OCI-LY7 (cell line): Measurements from ENCODE around the gene STAC3. TPM values are rescaled to one million over a fixed set of nuclear protein-coding genes. Genes with fewer than 3 reads are reported as not detected.

Experiments
- BruUV-seq: library from RNA; stranded (reverse); fragments of 400-500 nt; replicated peaks from 2 replicates; lab custom pipeline; 2021; lab: Mats Ljungman, UMichigan
- CTCF ChIA-PET: fragments of 300-600 bp; sonication (Branson Sonifier 250); formaldehyde crosslinking; loops from one replicate; lab custom pipeline; 2022; ENCODE audit warnings: antibody characterized with exemption; ENCODE audit not compliant: unreplicated experiment; lab: Charles Lee
- POLR2A ChIA-PET: fragments of 300-600 bp; sonication (Branson Sonifier 250); formaldehyde crosslinking; loops from one replicate; lab custom pipeline; 2022; ENCODE audit warnings: antibody characterized with exemption; lab: Charles Lee
- DNase-seq: peaks from one replicate; pipeline ENCODE4 v3.0.0-alpha.2; 2015; ENCODE audit warnings: low spot score
- H2AFZ ChIP-seq: fragments of 200-600 bp; sonication (generic), shearing (Covaris generic); 2 replicates; pipeline ENCODE4 v1.6.1; 2014; ENCODE audit warnings: mild to moderate bottlenecking, antibody characterized with exemption, low read length, moderate library complexity
- H3K27ac ChIP-seq: fragments of 200-600 bp; sonication (generic); 2 replicates; pipeline ENCODE4 v1.5.1; 2014; ENCODE audit warnings: mixed run types, low read depth, mild to moderate bottlenecking, moderate library complexity, low read length, inconsistent platforms; ENCODE audit not compliant: poor library complexity, severe bottlenecking
- H3K36me3 ChIP-seq: fragments of 200-600 bp; sonication (generic); 2 replicates; pipeline ENCODE4 v1.6.1; 2014; ENCODE audit warnings: mild to moderate bottlenecking, antibody characterized with exemption, low read length, moderate library complexity, mixed read lengths; ENCODE audit not compliant: insufficient read depth
- H3K4me1 ChIP-seq: fragments of 200-600 bp; sonication (generic); 2 replicates; pipeline ENCODE4 v1.5.1; 2014; ENCODE audit warnings: mild to moderate bottlenecking, low read length; ENCODE audit not compliant: insufficient read depth, poor library complexity, severe bottlenecking
- H3K4me2 ChIP-seq: fragments of 200-600 bp; sonication (generic); 2 replicates; pipeline ENCODE4 v1.6.1; 2014; ENCODE audit warnings: mild to moderate bottlenecking, low read length
- H3K4me3 ChIP-seq: fragments of 200-600 bp; sonication (generic); 2 replicates; pipeline ENCODE4 v1.5.1; 2014; ENCODE audit warnings: mild to moderate bottlenecking, low read depth, low read length; ENCODE audit not compliant: poor library complexity, severe bottlenecking
- H3K79me2 ChIP-seq: fragments of 200-600 bp; sonication (generic); 2 replicates; pipeline ENCODE4 v1.6.1; 2016; ENCODE audit warnings: low read depth, mild to moderate bottlenecking, low read length, moderate library complexity, mixed read lengths; ENCODE audit not compliant: insufficient read depth
- H3K9me2 ChIP-seq: fragments of 200-600 bp; sonication (generic); 2 replicates; pipeline ENCODE4 v1.6.1; 2016; ENCODE audit warnings: mild to moderate bottlenecking, low read length, mixed read lengths; ENCODE audit not compliant: insufficient read depth
- H3K9me3 ChIP-seq: fragments of 200-600 bp; sonication (generic); 2 replicates; pipeline ENCODE4 v1.6.1; 2014; ENCODE audit warnings: mild to moderate bottlenecking, mixed run types, low read length, mixed read lengths
- H4K20me1 ChIP-seq: fragments of 200-600 bp; sonication (generic); 2 replicates; pipeline ENCODE4 v1.6.1; 2014; ENCODE audit warnings: mild to moderate bottlenecking, antibody characterized with exemption, low read length, moderate library complexity, mixed read lengths; ENCODE audit not compliant: insufficient read depth
- EZH2phosphoT487 ChIP-seq: fragments of 200-600 bp; sonication (generic); IDR thresholded peaks from 2 replicates; pipeline ENCODE4 v1.6.1; 2018; ENCODE audit warnings: low read depth, borderline replicate concordance, mild to moderate bottlenecking, mixed run types, antibody characterized with exemption, low read length, moderate library complexity, mixed read lengths
- intact Hi-C: fragments of 100-400 bp; cut with micrococcal nuclease; formaldehyde crosslinking; loops from one replicate; pipeline ENCODE4 v1.10.0; 2022; ENCODE audit not compliant: unreplicated experiment
- total RNA-seq, 2 experiments: library from RNA; depleted of rRNA in 1 of 2; stranded (reverse); fragments of >200 nt in 1 of 2; shearing (Covaris generic) in 1 of 2; gene quantifications; 2 replicates each; pipeline ENCODE4 v1.2.3, GENCODE V29; 2014 to 2022
- TF ChIP-seq, protein P1 (sequence below): fragments of 200-600 bp; sonication (generic); conservative IDR thresholded peaks from 2 replicates; pipeline ENCODE4 v1.5.1; 2014; ENCODE audit warnings: mild to moderate bottlenecking, antibody characterized with exemption, low read length, moderate library complexity, mixed read lengths

The STAC3 gene
- total RNA-seq, 2 experiments from 2014 or later, result 1.4 to 6.8 TPM

- intact Hi-C loops, result no loop called here
- no peak overlapping the region for H2AFZ ChIP-seq
- TF ChIP-seq, protein P1, sequence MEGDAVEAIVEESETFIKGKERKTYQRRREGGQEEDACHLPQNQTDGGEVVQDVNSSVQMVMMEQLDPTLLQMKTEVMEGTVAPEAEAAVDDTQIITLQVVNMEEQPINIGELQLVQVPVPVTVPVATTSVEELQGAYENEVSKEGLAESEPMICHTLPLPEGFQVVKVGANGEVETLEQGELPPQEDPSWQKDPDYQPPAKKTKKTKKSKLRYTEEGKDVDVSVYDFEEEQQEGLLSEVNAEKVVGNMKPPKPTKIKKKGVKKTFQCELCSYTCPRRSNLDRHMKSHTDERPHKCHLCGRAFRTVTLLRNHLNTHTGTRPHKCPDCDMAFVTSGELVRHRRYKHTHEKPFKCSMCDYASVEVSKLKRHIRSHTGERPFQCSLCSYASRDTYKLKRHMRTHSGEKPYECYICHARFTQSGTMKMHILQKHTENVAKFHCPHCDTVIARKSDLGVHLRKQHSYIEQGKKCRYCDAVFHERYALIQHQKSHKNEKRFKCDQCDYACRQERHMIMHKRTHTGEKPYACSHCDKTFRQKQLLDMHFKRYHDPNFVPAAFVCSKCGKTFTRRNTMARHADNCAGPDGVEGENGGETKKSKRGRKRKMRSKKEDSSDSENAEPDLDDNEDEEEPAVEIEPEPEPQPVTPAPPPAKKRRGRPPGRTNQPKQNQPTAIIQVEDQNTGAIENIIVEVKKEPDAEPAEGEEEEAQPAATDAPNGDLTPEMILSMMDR, result no peak
- no peak for TF ChIP-seq EZH2phosphoT487
- ChIA-PET CTCF (no interaction called here), POLR2A (no interaction called here)
- H3K79me2 ChIP-seq, result no peaks in the 10 kb centered on the region
- H3K36me3 ChIP-seq, result no peaks in the 10 kb centered on the region
- H3K4me2 ChIP-seq, result no peak overlapping the region
- no peaks in the 10 kb centered on the region for H3K4me1 ChIP-seq
- no peaks in the 10 kb centered on the region for H3K9me2 ChIP-seq
- DNase-seq, result no peak
- no TSS peak for BruUV-seq
- H4K20me1 ChIP-seq, result no peaks in the 10 kb centered on the region
- H3K4me3 ChIP-seq, result no peak overlapping the region
- no peak overlapping the region for H3K27ac ChIP-seq
- no peaks in the 10 kb centered on the region for H3K9me3 ChIP-seq
Measured at GRCh38 chr12:57195186-57195585, 55.8 kb downstream of the STAC3 start.

- H3K79me2 ChIP-seq, result no peaks in the 10 kb centered on the region
- H3K4me1 ChIP-seq, result no peaks in the 10 kb centered on the region
- H3K9me3 ChIP-seq, result no peaks in the 10 kb centered on the region
- ChIA-PET CTCF (no interaction called here), POLR2A (no interaction called here)
- H3K36me3 ChIP-seq, result no peaks in the 10 kb centered on the region
- H3K27ac ChIP-seq, result no peak overlapping the region
- DNase-seq, result no peak
- H2AFZ ChIP-seq, result no peak overlapping the region
- TF ChIP-seq, protein P1, result no peak
- no peak for TF ChIP-seq EZH2phosphoT487
- H4K20me1 ChIP-seq, result no peaks in the 10 kb centered on the region
- H3K4me3 ChIP-seq, result no peak overlapping the region
- intact Hi-C loops, result no loop called here
- no TSS peak for BruUV-seq
- H3K9me2 ChIP-seq, result no peaks in the 10 kb centered on the region
- H3K4me2 ChIP-seq, result no peak overlapping the region
Measured at GRCh38 chr12:57194253-57194652, 56.7 kb downstream of the STAC3 start.

GRCh38 chr12:57193706-57194245 lies 57.2 kb downstream of the STAC3 start:
- H3K27ac ChIP-seq, result no peak overlapping the region
- POLR2A ChIA-PET, result no interaction called here
- intact Hi-C loops, result no loop called here
- H3K4me1 ChIP-seq, result no peaks in the 10 kb centered on the region
- CTCF ChIA-PET, result no interaction called here
- no peak overlapping the region for H3K4me3 ChIP-seq
- no TSS peak for BruUV-seq
- no peaks in the 10 kb centered on the region for H3K9me3 ChIP-seq
- H2AFZ ChIP-seq, result no peak overlapping the region
- no peak for TF ChIP-seq EZH2phosphoT487
- TF ChIP-seq, protein P1, result no peak
- no peaks in the 10 kb centered on the region for H3K36me3 ChIP-seq
- no peak for DNase-seq
- H3K4me2 ChIP-seq, result no peak overlapping the region
- H3K9me2 ChIP-seq, result no peaks in the 10 kb centered on the region
- no peaks in the 10 kb centered on the region for H4K20me1 ChIP-seq
- H3K79me2 ChIP-seq, result no peaks in the 10 kb centered on the region
